Ascending aorta (tissue), 2 donors: ENCODE measurements around the gene HSD17B13. TPM values are rescaled to one million over a fixed set of nuclear protein-coding genes. Genes with fewer than 3 reads are reported as not detected.

Source experiments
- DNase-seq, 2 donors: peaks; one replicate each; pipeline ENCODE4 v3.0.0-alpha.2; 2019; ENCODE audit warnings: low spot score in 2 of 2
- H3K27ac ChIP-seq, 2 donors: fragments of 200-600 bp; sonication (generic); one replicate each; pipeline ENCODE4 v1.5.1; 2016 to 2017; ENCODE audit warnings: mild to moderate bottlenecking in 1 of 2
- H3K27me3 ChIP-seq: fragments of 200-600 bp; sonication (generic); one replicate; pipeline ENCODE4 v1.5.1; 2017
- H3K36me3 ChIP-seq, 2 donors: fragments of 200-600 bp; sonication (generic); one replicate each; pipeline ENCODE4 v1.5.1; 2016
- H3K4me1 ChIP-seq, 2 donors: fragments of 200-600 bp; sonication (generic); one replicate each; pipeline ENCODE4 v1.5.1; 2016 to 2017; ENCODE audit warnings: mild to moderate bottlenecking in 1 of 2
- H3K4me3 ChIP-seq, 2 donors: fragments of 200-600 bp; sonication (generic); one replicate each; pipeline ENCODE4 v1.5.1; 2016 to 2017; ENCODE audit warnings: mild to moderate bottlenecking in 1 of 2
- H3K9me3 ChIP-seq, 2 donors: fragments of 200-600 bp; sonication (generic); one replicate each; pipeline ENCODE4 v1.5.1; 2016
- CTCF ChIP-seq, 3 experiments: fragments of 200-600 bp in 2 of 3; fragments of 450-650 bp in 1 of 3; sonication (generic) in 2 of 3; IDR thresholded peaks; one replicate each; pipeline ENCODE4 v1.5.1; 2016 to 2019; ENCODE audit warnings: antibody characterized with exemption in 3 of 3, mild to moderate bottlenecking in 1 of 3, moderate library complexity in 1 of 3
- intact Hi-C: fragments of 100-400 bp; cut with DNase I; formaldehyde crosslinking; loops from one replicate; pipeline ENCODE4 v1.15.1; 2023
- total RNA-seq: library from RNA; depleted of rRNA; stranded (reverse); fragments of >200 nt; gene quantifications from one replicate; pipeline ENCODE4 v1.1.0, GENCODE V29; 2016

HSD17B13 gene
- total RNA-seq, 1 donor from 2014 or later, result not detected

GRCh38 chr4:87283151-87283550 lies 39.5 kb downstream of the HSD17B13 start:
- intact Hi-C loops, result no loop called here
- DNase-seq, result no peak

GRCh38 chr4:87281603-87282002 lies 41.1 kb downstream of the HSD17B13 start:
- no peaks in the 10 kb centered on the region for H3K36me3 ChIP-seq
- no peak for DNase-seq
- TF ChIP-seq CTCF (IDR thresholded peaks at IDR 0.05), result no peak
- peaks cover 0 to 12% of the 10 kb centered on the region in 2 donors for H3K9me3 ChIP-seq
- H3K27me3 ChIP-seq, result no peaks in the 10 kb centered on the region
- H3K4me3 ChIP-seq, result no peak overlapping the region
- intact Hi-C loops, result no loop called here
- no peak overlapping the region for H3K27ac ChIP-seq
- no peaks in the 10 kb centered on the region for H3K4me1 ChIP-seq

More at GRCh38 chr4:87283151-87283550, 39.5 kb downstream of the HSD17B13 start:
- no peaks in the 10 kb centered on the region for H3K27me3 ChIP-seq
- H3K4me1 ChIP-seq, result no peaks in the 10 kb centered on the region
- H3K27ac ChIP-seq, result no peak overlapping the region
- H3K9me3 ChIP-seq, result peaks cover 0 to 13% of the 10 kb centered on the region in 2 donors
- no peak for TF ChIP-seq CTCF (IDR thresholded peaks at IDR 0.05)
- no peak overlapping the region for H3K4me3 ChIP-seq
- no peaks in the 10 kb centered on the region for H3K36me3 ChIP-seq

- H3K27me3 ChIP-seq, result no peaks in the 10 kb centered on the region
- no peak overlapping the region for H3K4me3 ChIP-seq
- no peaks in the 10 kb centered on the region for H3K36me3 ChIP-seq
- no peaks in the 10 kb centered on the region for H3K9me3 ChIP-seq
- no peak for TF ChIP-seq CTCF (IDR thresholded peaks at IDR 0.05)
- no peak overlapping the region for H3K27ac ChIP-seq
- no peaks in the 10 kb centered on the region for H3K4me1 ChIP-seq
- intact Hi-C loops, result loop anchor here (10.0 kb wide), 1 partner anchor 186 kb away; no protein-coding TSS in a partner anchor
- no peak for DNase-seq
These were observed 44.3 kb downstream of the HSD17B13 start for GRCh38 chr4:87278335-87278794.

GRCh38 chr4:87275311-87275710 lies 47.4 kb downstream of the HSD17B13 start:
- no peak for TF ChIP-seq CTCF (IDR thresholded peaks at IDR 0.05)
- no peaks in the 10 kb centered on the region for H3K27me3 ChIP-seq
- no peaks in the 10 kb centered on the region for H3K36me3 ChIP-seq
- no peak overlapping the region for H3K4me3 ChIP-seq
- no peak overlapping the region for H3K27ac ChIP-seq
- intact Hi-C loops, result loop anchor here (10.0 kb wide), 1 partner anchor 189 kb away; no protein-coding TSS in a partner anchor
- H3K9me3 ChIP-seq, result no peaks in the 10 kb centered on the region
- H3K4me1 ChIP-seq, result no peaks in the 10 kb centered on the region
- no peak for DNase-seq

GRCh38 chr4:87274803-87275202 lies 47.9 kb downstream of the HSD17B13 start:
- no peak overlapping the region for H3K27ac ChIP-seq
- no peak overlapping the region for H3K4me3 ChIP-seq
- intact Hi-C loops, result loop anchor here (10.0 kb wide), 1 partner anchor 190 kb away; no protein-coding TSS in a partner anchor
- no peak for DNase-seq
- no peaks in the 10 kb centered on the region for H3K4me1 ChIP-seq
- no peaks in the 10 kb centered on the region for H3K27me3 ChIP-seq
- H3K36me3 ChIP-seq, result no peaks in the 10 kb centered on the region
- TF ChIP-seq CTCF (IDR thresholded peaks at IDR 0.05), result no peak
- no peaks in the 10 kb centered on the region for H3K9me3 ChIP-seq

GRCh38 chr4:87274327-87274726 lies 48.4 kb downstream of the HSD17B13 start:
- no peak for DNase-seq
- H3K27me3 ChIP-seq, result no peaks in the 10 kb centered on the region
- no peak overlapping the region for H3K27ac ChIP-seq
- TF ChIP-seq CTCF (IDR thresholded peaks at IDR 0.05), result no peak
- H3K4me1 ChIP-seq, result no peaks in the 10 kb centered on the region
- no peaks in the 10 kb centered on the region for H3K36me3 ChIP-seq
- intact Hi-C loops, result loop anchor here (10.0 kb wide), 1 partner anchor 190 kb away; no protein-coding TSS in a partner anchor
- H3K4me3 ChIP-seq, result no peak overlapping the region
- H3K9me3 ChIP-seq, result no peaks in the 10 kb centered on the region
